ENCODE results near the gene PYM1. TPM values are rescaled to one million over a fixed set of nuclear protein-coding genes. Genes with fewer than 3 reads are reported as not detected.

Gene PYM1
- total and polyA plus RNA-seq, 2 of the 13 experiments (the other 11 are each of a cell fraction or from before 2014, with no cell fraction given): 44.0 to 51.8 TPM

DNA sequence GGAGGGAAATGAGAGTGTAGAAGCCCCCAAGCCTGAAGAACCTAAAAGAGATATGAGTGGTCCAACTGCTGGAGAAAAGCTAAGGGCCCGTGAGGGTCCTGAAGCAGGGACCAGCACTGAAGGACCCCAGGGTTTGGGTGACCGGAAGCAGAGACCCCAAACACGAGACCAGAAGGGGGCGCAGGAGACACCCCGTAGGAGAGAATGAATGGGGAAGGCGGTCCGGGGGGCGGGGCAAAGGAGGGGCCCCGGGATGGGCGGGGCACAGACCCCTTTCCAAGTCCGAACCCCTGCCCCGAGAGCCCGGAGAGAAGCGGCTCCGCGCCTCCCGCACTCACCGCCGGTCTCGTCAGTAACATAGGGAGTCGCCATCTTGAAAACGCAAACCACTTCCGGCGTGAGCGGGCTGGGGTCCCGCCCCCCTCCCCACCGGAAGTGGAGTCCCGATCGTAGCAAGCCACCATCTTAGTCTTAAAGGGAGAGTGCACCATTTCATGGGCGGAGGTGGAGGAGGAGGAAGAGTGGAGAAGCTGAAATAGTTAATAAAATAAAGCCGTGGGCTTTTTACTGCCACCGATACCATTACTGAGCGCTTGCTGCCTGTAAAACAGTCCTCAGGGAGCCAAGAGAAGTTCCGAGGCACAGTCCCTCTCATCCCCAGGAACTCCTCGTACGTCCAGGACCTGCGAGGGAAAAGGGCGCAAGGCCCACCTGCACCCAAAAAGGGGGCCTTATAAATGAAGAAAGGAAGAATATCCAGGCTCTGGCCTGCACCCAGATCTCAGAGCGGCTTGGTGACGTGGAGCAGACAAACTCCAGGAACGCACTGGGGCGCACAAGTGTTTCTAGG lies 731 bp downstream of the PYM1 start (continued):
- TF ChIP-seq GTF2F1 (IDR thresholded peaks at IDR 0.05; ENCODE audit: low read length) (no peak), NCOA2 (CRISPR knock-in tag; IDR thresholded peaks at IDR 0.05) (no peak), MED13 (CRISPR knock-in tag; IDR thresholded peaks at IDR 0.05) (peak; percentile 16; the same call in 1 of the 2 replicates), ZSCAN12 (CRISPR knock-in tag; IDR thresholded peaks at IDR 0.05) (0 out of 2 replicates have a peak, but pooled peaks have one; percentile 22), RARA (CRISPR knock-in tag; IDR thresholded peaks at IDR 0.05) (no peak), ZEB1 (IDR thresholded peaks at IDR 0.05; ENCODE audit: insufficient replicate concordance, low read depth) (no peak), SALL2 (CRISPR knock-in tag; IDR thresholded peaks at IDR 0.05) (no peak), ZNF841 (CRISPR knock-in tag; IDR thresholded peaks at IDR 0.05; ENCODE audit: borderline replicate concordance) (no peak), ZNF230 (CRISPR knock-in tag; IDR thresholded peaks at IDR 0.05) (no peak), SKI (IDR thresholded peaks at IDR 0.05; ENCODE audit: partially characterized antibody) (no peak), CENPT (CRISPR knock-in tag; IDR thresholded peaks at IDR 0.05; ENCODE audit: low read depth) (no peak), RXRB (CRISPR knock-in tag; IDR thresholded peaks at IDR 0.05; ENCODE audit: borderline replicate concordance) (no peak), TRIM24 (CRISPR knock-in tag; IDR thresholded peaks at IDR 0.05) (no peak), ZNF766 (CRISPR knock-in tag; IDR thresholded peaks at IDR 0.05; ENCODE audit: borderline replicate concordance) (0 out of 2 replicates have a peak, but pooled peaks have one; percentile 41), ZBTB20 (CRISPR knock-in tag; IDR thresholded peaks at IDR 0.05; ENCODE audit: borderline replicate concordance, low read depth) (no peak), TCF12 (IDR thresholded peaks at IDR 0.05) (no peak), TCF12 (CRISPR knock-in tag; IDR thresholded peaks at IDR 0.05) (no peak), MIER3 (CRISPR knock-in tag; IDR thresholded peaks at IDR 0.05; ENCODE audit: borderline replicate concordance) (no peak)
- TF ChIP-seq, protein P1, sequence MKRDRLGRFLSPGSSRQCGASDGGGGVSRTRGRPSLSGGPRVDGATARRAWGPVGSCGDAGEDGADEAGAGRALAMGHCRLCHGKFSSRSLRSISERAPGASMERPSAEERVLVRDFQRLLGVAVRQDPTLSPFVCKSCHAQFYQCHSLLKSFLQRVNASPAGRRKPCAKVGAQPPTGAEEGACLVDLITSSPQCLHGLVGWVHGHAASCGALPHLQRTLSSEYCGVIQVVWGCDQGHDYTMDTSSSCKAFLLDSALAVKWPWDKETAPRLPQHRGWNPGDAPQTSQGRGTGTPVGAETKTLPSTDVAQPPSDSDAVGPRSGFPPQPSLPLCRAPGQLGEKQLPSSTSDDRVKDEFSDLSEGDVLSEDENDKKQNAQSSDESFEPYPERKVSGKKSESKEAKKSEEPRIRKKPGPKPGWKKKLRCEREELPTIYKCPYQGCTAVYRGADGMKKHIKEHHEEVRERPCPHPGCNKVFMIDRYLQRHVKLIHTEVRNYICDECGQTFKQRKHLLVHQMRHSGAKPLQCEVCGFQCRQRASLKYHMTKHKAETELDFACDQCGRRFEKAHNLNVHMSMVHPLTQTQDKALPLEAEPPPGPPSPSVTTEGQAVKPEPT (CRISPR knock-in tag; IDR thresholded peaks at IDR 0.05; ENCODE audit: low read depth): no peak
- TF ChIP-seq, protein P2, sequence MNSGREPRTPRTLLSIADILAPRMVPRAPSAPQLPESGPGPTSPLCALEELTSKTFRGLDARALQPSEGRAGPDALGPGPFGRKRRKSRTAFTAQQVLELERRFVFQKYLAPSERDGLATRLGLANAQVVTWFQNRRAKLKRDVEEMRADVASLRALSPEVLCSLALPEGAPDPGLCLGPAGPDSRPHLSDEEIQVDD (CRISPR knock-in tag; IDR thresholded peaks at IDR 0.05; ENCODE audit: borderline replicate concordance): no peak
- TF ChIP-seq, protein P3, sequence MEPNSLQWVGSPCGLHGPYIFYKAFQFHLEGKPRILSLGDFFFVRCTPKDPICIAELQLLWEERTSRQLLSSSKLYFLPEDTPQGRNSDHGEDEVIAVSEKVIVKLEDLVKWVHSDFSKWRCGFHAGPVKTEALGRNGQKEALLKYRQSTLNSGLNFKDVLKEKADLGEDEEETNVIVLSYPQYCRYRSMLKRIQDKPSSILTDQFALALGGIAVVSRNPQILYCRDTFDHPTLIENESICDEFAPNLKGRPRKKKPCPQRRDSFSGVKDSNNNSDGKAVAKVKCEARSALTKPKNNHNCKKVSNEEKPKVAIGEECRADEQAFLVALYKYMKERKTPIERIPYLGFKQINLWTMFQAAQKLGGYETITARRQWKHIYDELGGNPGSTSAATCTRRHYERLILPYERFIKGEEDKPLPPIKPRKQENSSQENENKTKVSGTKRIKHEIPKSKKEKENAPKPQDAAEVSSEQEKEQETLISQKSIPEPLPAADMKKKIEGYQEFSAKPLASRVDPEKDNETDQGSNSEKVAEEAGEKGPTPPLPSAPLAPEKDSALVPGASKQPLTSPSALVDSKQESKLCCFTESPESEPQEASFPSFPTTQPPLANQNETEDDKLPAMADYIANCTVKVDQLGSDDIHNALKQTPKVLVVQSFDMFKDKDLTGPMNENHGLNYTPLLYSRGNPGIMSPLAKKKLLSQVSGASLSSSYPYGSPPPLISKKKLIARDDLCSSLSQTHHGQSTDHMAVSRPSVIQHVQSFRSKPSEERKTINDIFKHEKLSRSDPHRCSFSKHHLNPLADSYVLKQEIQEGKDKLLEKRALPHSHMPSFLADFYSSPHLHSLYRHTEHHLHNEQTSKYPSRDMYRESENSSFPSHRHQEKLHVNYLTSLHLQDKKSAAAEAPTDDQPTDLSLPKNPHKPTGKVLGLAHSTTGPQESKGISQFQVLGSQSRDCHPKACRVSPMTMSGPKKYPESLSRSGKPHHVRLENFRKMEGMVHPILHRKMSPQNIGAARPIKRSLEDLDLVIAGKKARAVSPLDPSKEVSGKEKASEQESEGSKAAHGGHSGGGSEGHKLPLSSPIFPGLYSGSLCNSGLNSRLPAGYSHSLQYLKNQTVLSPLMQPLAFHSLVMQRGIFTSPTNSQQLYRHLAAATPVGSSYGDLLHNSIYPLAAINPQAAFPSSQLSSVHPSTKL (CRISPR knock-in tag; IDR thresholded peaks at IDR 0.05): no peak
- TF ChIP-seq, protein P4, sequence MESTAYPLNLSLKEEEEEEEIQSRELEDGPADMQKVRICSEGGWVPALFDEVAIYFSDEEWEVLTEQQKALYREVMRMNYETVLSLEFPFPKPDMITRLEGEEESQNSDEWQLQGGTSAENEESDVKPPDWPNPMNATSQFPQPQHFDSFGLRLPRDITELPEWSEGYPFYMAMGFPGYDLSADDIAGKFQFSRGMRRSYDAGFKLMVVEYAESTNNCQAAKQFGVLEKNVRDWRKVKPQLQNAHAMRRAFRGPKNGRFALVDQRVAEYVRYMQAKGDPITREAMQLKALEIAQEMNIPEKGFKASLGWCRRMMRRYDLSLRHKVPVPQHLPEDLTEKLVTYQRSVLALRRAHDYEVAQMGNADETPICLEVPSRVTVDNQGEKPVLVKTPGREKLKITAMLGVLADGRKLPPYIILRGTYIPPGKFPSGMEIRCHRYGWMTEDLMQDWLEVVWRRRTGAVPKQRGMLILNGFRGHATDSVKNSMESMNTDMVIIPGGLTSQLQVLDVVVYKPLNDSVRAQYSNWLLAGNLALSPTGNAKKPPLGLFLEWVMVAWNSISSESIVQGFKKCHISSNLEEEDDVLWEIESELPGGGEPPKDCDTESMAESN (CRISPR knock-in tag; conservative IDR thresholded peaks at IDR 0.05): no peak

Measured in HepG2 (cell line).